CD4-positive, alpha-beta T cell treated with Interleukin-15 for 1 hour (primary cell): ENCODE results near the gene RPRD1B.
"Not testable (repeated sequence)": the region's sequence is repeated elsewhere in the genome, so short reads cannot be mapped to it uniquely, and the experiment has no call there.

Source experiments
- DNase-seq: peaks from one replicate; pipeline ENCODE4 v3.0.0-alpha.2; 2020

Gene RPRD1B

GRCh38 chr20:38001981-38002380 is 31.6 kb upstream of the RPRD1B start:
- DNase-seq: no peak

GRCh38 chr20:38002422-38002821 is 31.1 kb upstream of the RPRD1B start:
- no peak for DNase-seq

- no peak for DNase-seq
Measured at GRCh38 chr20:38004416-38004815, 29.1 kb upstream of the RPRD1B start.

GRCh38 chr20:38005903-38006302 is 27.6 kb upstream of the RPRD1B start:
- DNase-seq: no peak

- no peak for DNase-seq
Measured at GRCh38 chr20:38007526-38007925, 26.0 kb upstream of the RPRD1B start.

- no peak for DNase-seq
Measured at GRCh38 chr20:38008233-38008944, 25.2 kb upstream of the RPRD1B start.

- not testable (repeated sequence) for DNase-seq
Measured at GRCh38 chr20:38009416-38009815, 24.1 kb upstream of the RPRD1B start.

- no peak for DNase-seq
Measured at GRCh38 chr20:38011696-38012095, 21.9 kb upstream of the RPRD1B start.

- no peak for DNase-seq
Measured at GRCh38 chr20:38012332-38012731, 21.2 kb upstream of the RPRD1B start.

- no peak for DNase-seq
Measured at GRCh38 chr20:38013887-38014286, 19.7 kb upstream of the RPRD1B start.

GRCh38 chr20:38017959-38018358 is 15.6 kb upstream of the RPRD1B start:
- no peak for DNase-seq

GRCh38 chr20:38018385-38018784 is 15.2 kb upstream of the RPRD1B start:
- no peak for DNase-seq

GRCh38 chr20:38021087-38021772 is 12.3 kb upstream of the RPRD1B start:
- DNase-seq: no peak

GRCh38 chr20:38023181-38024001 is 10.2 kb upstream of the RPRD1B start:
- no peak for DNase-seq

GRCh38 chr20:38024496-38024895 is 9.1 kb upstream of the RPRD1B start:
- DNase-seq: no peak

- DNase-seq: no peak
Measured at GRCh38 chr20:38029453-38029852, 4.1 kb upstream of the RPRD1B start.

GRCh38 chr20:38031957-38032356 is 1.6 kb upstream of the RPRD1B start:
- DNase-seq: no peak

- peak; percentile 70 for DNase-seq
Measured at GRCh38 chr20:38032585-38033329, 789 bp upstream of the RPRD1B start.

- no peak for DNase-seq
Measured at GRCh38 chr20:38034108-38034649, 633 bp downstream of the RPRD1B start.

- no peak for DNase-seq
Measured at GRCh38 chr20:38034961-38035360, 1.4 kb downstream of the RPRD1B start.

GRCh38 chr20:38036366-38036765 is 2.8 kb downstream of the RPRD1B start:
- DNase-seq: no peak

GRCh38 chr20:38040276-38040675 is 6.7 kb downstream of the RPRD1B start:
- no peak for DNase-seq
